H1 (cell line): ENCODE results near the gene RTKN. TPM values are rescaled to one million over a fixed set of nuclear protein-coding genes. Genes with fewer than 3 reads are reported as not detected.

ENCODE experiments used
- EP300 ChIP-seq, 2 experiments: IDR thresholded peaks; 1 replicate in 1 of 2; 2 replicates in 1 of 2; pipeline ENCODE4 v1.6.1; 2011 to 2012; ENCODE audit warnings: low read depth in 2 of 2, low read length in 2 of 2, mild to moderate bottlenecking in 2 of 2, borderline replicate concordance in 1 of 2, inconsistent platforms in 1 of 2, moderate library complexity in 1 of 2
- SAP30 ChIP-seq: fragments of 300-600 bp; sonication (generic); IDR thresholded peaks from 2 replicates; pipeline ENCODE4 v1.7.1; 2012; ENCODE audit warnings: low read length, moderate library complexity, mild to moderate bottlenecking, inconsistent platforms; ENCODE audit not compliant: insufficient read depth, insufficient replicate concordance
- SIRT6 ChIP-seq: IDR thresholded peaks from one replicate; pipeline ENCODE4 v1.7.1; 2012; ENCODE audit warnings: low read length, inconsistent platforms
- TEAD4 ChIP-seq: IDR thresholded peaks from 2 replicates; pipeline ENCODE4 v1.6.1; 2012; ENCODE audit warnings: low read depth, low read length, inconsistent platforms, mixed read lengths
- polyA plus RNA-seq, 7 experiments: library from polyadenylated mRNA; depleted of rRNA in 3 of 7; stranded (reverse) in 5 of 7; unstranded in 2 of 7; fragments of >200 nt in 5 of 7; fragments of 200-250 nt in 2 of 7; gene quantifications; 1 replicate in 5 of 7; 2 replicates in 1 of 7; 4 replicates in 1 of 7; pipeline versions ENCODE4 v1.2.1 to v1.2.3, GENCODE V29; 2011 to 2013; ENCODE audit warnings: missing spikeins in 2 of 7, mixed read lengths in 2 of 7
- total RNA-seq: library from RNA; stranded (reverse); fragmentation: NEBNext Ultra II Directional; extraction: Animal tissue kit (Norgen Biotek cat#: 25700); gene quantifications from 2 replicates; pipeline ENCODE4 v1.2.1, GENCODE V29; 2021
- TF ChIP-seq, protein P1 (sequence below): fragments of 300-600 bp; sonication (generic); IDR thresholded peaks from 2 replicates; pipeline ENCODE4 v1.7.1; 2012; ENCODE audit warnings: low read length, moderate library complexity, mild to moderate bottlenecking, inconsistent platforms; ENCODE audit not compliant: insufficient replicate concordance

The RTKN gene
- total and polyA plus RNA-seq, 2 of the 8 experiments (the other 6 are each of a cell fraction or from before 2014, with no cell fraction given): 40.2 to 54.1 TPM

DNA sequence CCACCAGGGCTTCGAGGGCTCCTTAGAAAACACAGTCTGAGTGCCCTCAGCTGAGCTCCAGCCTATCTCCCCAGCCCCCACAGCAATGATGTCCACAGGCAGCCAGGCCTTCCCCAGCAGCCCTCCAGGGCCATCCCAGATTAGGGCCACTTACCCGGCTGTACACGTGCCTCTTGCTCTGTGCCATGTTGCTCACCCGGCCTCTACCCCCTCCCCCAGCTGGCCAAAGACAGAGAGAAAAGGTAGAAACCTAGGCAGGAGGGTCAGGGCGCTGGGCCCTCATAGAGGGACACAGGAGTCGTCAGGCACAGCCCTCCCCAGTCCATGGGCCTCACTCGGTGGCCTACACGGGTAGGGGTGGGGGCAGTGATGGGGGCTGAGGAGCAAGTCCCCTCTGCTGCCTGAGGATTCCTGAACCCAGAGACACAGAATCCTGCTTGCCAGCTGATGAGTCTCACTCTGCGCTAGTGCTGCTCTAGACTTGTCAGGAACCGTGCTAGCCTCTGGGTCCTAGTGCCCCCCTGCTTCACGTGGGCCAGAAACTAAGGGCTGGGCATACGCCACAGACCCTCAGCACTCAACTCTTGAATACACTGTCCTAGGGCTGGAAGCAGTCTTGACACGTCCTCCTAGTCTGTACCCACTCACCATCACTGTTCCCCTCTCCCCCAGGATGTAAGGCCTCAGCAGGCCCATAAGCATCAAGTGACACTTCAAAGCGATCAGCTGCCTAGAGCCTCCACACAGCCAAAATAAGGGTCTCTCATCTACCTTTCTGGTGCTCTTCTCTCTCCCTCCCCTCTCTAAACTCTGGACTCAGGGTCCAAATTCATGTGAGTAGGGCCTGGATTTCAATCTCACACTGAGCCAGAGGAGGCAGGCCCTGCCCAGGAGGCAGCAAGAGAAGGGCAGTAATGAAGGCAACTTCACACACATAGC is 61.6 kb downstream of the RTKN start, which contains the start of gene DCTN1 (continued):
- TF ChIP-seq, protein P1, sequence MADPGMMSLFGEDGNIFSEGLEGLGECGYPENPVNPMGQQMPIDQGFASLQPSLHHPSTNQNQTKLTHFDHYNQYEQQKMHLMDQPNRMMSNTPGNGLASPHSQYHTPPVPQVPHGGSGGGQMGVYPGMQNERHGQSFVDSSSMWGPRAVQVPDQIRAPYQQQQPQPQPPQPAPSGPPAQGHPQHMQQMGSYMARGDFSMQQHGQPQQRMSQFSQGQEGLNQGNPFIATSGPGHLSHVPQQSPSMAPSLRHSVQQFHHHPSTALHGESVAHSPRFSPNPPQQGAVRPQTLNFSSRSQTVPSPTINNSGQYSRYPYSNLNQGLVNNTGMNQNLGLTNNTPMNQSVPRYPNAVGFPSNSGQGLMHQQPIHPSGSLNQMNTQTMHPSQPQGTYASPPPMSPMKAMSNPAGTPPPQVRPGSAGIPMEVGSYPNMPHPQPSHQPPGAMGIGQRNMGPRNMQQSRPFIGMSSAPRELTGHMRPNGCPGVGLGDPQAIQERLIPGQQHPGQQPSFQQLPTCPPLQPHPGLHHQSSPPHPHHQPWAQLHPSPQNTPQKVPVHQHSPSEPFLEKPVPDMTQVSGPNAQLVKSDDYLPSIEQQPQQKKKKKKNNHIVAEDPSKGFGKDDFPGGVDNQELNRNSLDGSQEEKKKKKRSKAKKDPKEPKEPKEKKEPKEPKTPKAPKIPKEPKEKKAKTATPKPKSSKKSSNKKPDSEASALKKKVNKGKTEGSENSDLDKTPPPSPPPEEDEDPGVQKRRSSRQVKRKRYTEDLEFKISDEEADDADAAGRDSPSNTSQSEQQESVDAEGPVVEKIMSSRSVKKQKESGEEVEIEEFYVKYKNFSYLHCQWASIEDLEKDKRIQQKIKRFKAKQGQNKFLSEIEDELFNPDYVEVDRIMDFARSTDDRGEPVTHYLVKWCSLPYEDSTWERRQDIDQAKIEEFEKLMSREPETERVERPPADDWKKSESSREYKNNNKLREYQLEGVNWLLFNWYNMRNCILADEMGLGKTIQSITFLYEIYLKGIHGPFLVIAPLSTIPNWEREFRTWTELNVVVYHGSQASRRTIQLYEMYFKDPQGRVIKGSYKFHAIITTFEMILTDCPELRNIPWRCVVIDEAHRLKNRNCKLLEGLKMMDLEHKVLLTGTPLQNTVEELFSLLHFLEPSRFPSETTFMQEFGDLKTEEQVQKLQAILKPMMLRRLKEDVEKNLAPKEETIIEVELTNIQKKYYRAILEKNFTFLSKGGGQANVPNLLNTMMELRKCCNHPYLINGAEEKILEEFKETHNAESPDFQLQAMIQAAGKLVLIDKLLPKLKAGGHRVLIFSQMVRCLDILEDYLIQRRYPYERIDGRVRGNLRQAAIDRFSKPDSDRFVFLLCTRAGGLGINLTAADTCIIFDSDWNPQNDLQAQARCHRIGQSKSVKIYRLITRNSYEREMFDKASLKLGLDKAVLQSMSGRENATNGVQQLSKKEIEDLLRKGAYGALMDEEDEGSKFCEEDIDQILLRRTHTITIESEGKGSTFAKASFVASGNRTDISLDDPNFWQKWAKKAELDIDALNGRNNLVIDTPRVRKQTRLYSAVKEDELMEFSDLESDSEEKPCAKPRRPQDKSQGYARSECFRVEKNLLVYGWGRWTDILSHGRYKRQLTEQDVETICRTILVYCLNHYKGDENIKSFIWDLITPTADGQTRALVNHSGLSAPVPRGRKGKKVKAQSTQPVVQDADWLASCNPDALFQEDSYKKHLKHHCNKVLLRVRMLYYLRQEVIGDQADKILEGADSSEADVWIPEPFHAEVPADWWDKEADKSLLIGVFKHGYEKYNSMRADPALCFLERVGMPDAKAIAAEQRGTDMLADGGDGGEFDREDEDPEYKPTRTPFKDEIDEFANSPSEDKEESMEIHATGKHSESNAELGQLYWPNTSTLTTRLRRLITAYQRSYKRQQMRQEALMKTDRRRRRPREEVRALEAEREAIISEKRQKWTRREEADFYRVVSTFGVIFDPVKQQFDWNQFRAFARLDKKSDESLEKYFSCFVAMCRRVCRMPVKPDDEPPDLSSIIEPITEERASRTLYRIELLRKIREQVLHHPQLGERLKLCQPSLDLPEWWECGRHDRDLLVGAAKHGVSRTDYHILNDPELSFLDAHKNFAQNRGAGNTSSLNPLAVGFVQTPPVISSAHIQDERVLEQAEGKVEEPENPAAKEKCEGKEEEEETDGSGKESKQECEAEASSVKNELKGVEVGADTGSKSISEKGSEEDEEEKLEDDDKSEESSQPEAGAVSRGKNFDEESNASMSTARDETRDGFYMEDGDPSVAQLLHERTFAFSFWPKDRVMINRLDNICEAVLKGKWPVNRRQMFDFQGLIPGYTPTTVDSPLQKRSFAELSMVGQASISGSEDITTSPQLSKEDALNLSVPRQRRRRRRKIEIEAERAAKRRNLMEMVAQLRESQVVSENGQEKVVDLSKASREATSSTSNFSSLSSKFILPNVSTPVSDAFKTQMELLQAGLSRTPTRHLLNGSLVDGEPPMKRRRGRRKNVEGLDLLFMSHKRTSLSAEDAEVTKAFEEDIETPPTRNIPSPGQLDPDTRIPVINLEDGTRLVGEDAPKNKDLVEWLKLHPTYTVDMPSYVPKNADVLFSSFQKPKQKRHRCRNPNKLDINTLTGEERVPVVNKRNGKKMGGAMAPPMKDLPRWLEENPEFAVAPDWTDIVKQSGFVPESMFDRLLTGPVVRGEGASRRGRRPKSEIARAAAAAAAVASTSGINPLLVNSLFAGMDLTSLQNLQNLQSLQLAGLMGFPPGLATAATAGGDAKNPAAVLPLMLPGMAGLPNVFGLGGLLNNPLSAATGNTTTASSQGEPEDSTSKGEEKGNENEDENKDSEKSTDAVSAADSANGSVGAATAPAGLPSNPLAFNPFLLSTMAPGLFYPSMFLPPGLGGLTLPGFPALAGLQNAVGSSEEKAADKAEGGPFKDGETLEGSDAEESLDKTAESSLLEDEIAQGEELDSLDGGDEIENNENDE: no peak
- TF ChIP-seq SIRT6 (no peak), SAP30 (peak; percentile 61), EP300 (IDR thresholded peaks at IDR 0.05; ENCODE audit: borderline replicate concordance in 1 of 2, low read depth in 2 of 2, low read length in 2 of 2) (no peak), TEAD4 (no peak)
